ENCODE data around the gene PSMD1. TPM values are rescaled to one million over a fixed set of nuclear protein-coding genes. Genes with fewer than 3 reads are reported as not detected.

Gene PSMD1
- total RNA-seq, 2 donors from 2014 or later = 74.1 to 114 TPM

DNA sequence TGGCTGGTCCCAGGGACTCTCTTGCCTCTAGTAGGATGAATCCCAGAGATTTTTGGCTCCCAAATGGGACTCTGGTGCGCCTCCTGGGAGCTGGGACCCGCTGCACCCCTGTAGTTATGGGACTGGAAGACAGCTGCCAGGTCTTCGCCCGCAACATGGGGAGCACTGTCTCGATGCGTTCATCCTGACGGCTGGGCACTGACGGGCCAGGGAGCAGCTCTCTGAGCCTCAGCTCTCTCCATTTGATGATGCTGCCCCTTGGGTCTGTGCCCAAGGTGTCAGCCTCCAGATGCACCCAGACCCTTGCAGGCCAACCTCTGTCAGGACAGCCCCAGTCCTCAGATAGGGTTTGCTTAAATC is 132.5 kb downstream of the PSMD1 start:
- Histone ChIP-seq H3K9me3 (no peaks in the 10 kb centered on the region), H3K36me3 (no peaks in the 10 kb centered on the region), H3K27ac (no peak overlapping the region), H3K4me3 (no peak overlapping the region), H3K9ac (ENCODE audit: low read depth in 2 of 2, low read length in 2 of 2) (no peak overlapping the region), H3K4me1 (no peaks in the 10 kb centered on the region), H3K27me3 (peaks cover 4% of the 10 kb centered on the region)
- no peak for DNase-seq
- TF ChIP-seq, protein P1, sequence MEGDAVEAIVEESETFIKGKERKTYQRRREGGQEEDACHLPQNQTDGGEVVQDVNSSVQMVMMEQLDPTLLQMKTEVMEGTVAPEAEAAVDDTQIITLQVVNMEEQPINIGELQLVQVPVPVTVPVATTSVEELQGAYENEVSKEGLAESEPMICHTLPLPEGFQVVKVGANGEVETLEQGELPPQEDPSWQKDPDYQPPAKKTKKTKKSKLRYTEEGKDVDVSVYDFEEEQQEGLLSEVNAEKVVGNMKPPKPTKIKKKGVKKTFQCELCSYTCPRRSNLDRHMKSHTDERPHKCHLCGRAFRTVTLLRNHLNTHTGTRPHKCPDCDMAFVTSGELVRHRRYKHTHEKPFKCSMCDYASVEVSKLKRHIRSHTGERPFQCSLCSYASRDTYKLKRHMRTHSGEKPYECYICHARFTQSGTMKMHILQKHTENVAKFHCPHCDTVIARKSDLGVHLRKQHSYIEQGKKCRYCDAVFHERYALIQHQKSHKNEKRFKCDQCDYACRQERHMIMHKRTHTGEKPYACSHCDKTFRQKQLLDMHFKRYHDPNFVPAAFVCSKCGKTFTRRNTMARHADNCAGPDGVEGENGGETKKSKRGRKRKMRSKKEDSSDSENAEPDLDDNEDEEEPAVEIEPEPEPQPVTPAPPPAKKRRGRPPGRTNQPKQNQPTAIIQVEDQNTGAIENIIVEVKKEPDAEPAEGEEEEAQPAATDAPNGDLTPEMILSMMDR (IDR thresholded peaks at IDR 0.05) = no peak
- intact Hi-C loops (cut with DNase I) = no loop called here

DNA sequence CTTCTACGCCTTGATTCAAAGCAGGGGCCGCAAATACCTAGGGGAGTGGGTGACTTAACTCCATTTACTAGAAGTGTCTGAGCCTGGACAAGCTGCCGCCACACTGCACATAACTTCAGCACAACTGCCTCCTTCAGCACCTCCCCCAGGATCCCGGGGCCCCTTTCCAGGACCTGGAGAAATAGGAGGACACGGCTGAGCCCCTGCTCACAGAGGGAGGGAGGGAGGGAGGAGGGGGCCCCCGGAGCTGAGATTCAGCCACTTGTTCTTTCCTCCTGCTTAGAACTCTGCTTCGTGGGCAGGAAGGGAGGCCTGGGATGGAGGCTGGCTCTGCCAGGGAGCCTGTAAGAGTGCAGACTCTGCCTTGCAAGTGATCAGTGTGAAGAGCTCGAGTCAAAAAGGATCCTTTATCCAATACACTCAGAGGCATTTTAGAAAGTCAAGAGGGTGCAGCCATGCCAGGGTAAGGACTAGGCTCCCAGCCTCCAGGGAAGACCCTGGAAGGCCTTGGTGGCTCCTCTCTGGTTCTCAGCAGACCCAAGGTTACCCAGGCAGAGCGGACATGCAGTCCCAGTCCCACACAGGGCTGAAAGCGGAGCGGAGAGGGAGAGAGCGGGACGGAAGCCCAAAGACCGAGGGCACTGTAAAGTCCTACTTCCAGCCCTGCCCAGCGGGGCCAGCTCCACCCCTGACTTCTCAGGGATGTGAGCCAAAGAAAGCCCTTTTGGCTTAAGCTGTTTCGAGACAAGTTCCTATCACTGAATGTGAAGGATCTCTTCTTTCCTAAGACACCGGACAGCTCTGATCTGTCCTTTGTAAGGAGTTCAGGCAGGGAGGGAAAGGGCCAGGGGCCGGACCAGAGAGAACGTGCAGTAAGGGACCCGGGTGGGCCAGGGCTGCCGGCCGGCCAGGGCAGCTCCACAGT is 133.2 kb downstream of the PSMD1 start:
- Histone ChIP-seq H3K36me3 (no peaks in the 10 kb centered on the region), H3K9ac (ENCODE audit: low read depth in 2 of 2, low read length in 2 of 2) (peak overlapping the region; percentile 40 to 64)

DNA sequence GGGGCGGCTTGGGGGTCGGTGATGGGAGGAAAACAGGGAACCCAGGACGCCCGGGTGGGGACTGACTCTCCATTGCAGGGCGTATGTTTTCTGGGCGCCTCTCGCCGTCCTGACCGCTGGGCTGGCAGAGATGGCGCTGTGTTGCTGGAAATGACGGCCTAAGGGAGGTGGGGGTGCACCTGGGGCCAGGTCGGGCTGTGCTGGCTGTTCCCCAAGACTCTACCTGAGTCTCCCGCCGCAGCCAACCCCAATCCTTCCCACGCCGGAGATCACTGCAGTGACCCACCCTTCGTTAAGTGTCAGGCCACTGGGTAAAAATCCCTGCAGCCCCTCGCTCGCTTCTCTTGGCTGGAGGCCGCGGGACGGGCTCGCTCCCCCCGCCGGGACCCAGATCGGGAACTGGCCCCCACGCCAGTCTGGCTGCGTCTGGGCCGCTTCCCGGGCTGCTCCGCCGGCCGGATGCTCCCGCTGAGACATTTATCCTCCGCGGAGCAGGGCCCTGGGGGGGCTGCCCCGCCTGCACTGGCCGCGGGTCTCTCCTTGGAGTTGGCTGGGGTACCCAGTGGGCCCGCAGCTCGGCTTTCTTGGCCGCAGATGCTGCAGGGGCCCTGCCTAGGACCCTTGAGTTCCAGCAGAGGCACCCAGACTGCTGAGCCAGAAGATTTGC is 134.0 kb downstream of the PSMD1 start:
- TF ChIP-seq, protein P1 (IDR thresholded peaks at IDR 0.05) = no peak
- peak; percentile 53 for DNase-seq
- Histone ChIP-seq H3K36me3 (no peaks in the 10 kb centered on the region), H3K9ac (ENCODE audit: low read depth in 2 of 2, low read length in 2 of 2) (peak overlapping the region; percentile 40 to 64), H3K27ac (peak overlapping the region; percentile 40), H3K27me3 (peaks cover 4% of the 10 kb centered on the region), H3K4me3 (peak overlapping the region; percentile 23), H3K4me1 (no peaks in the 10 kb centered on the region), H3K9me3 (no peaks in the 10 kb centered on the region)
- intact Hi-C loops (cut with DNase I) = no loop called here

More for the DNA sequence above, 133.2 kb downstream of the PSMD1 start:
- Histone ChIP-seq H3K27ac (peak overlapping the region; percentile 40), H3K27me3 (peaks cover 4% of the 10 kb centered on the region), H3K9me3 (no peaks in the 10 kb centered on the region), H3K4me1 (no peaks in the 10 kb centered on the region), H3K4me3 (no peak overlapping the region)
- intact Hi-C loops (cut with DNase I) = no loop called here
- peak; percentile 44 for DNase-seq
- TF ChIP-seq, protein P1 (IDR thresholded peaks at IDR 0.05) = no peak

DNA sequence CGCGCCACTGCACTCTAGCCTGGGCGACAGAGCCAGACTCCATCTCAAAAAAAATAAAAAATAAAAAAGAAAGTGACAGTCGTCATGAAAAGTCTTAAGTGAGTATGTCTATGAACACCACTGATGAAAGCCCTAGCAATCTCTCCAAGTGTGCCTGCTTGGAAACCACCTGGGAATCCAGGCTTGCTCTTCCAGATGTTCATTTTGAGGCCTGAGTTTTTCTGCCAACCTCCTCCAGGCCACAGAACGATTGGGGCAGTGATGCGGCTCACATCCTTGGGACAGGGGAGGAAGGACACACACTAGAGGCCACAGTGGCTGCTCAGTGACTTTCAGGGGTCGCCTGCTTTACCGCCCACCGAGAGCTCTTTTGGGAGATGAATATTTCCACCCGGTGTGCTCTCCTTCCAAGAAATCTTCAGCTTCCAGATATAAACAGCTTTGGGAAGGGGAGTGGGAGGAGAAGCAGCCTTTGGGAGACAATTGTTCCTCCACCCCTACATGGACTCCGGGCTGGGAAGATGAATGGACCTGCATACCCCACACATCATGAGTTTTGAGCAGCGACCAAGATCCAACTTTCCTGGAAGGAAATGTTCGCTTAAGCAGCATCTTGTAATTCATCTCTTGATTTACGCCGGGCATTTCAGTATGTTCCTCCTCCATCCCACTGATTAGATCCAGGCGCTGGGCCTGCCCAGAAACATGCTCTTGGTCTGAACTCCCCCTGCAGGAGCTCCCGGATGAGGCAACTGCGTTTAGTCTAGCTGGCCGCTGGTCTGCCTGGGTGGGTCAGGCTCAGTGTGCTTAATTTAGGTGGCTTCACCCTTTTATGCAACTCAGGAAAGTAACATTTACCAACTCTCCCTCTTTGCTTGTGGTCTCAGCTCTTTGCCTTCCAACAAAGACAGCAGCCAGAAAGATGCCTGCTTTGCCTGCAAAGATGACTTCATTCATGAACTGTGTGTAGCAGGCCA is 135.5 kb downstream of the PSMD1 start:
- Histone ChIP-seq H3K4me3 (no peak overlapping the region), H3K9ac (ENCODE audit: low read depth in 2 of 2, low read length in 2 of 2) (peak overlapping the region in 1 of 2 donors; percentile 35), H3K27me3 (peaks cover 4% of the 10 kb centered on the region), H3K27ac (peak overlapping the region; percentile 27), H3K9me3 (no peaks in the 10 kb centered on the region), H3K4me1 (no peaks in the 10 kb centered on the region), H3K36me3 (no peaks in the 10 kb centered on the region)
- DNase-seq = peak; percentile 62
- intact Hi-C loops (cut with DNase I) = no loop called here
- TF ChIP-seq, protein P1 (IDR thresholded peaks at IDR 0.05) = peak; percentile 23

DNA sequence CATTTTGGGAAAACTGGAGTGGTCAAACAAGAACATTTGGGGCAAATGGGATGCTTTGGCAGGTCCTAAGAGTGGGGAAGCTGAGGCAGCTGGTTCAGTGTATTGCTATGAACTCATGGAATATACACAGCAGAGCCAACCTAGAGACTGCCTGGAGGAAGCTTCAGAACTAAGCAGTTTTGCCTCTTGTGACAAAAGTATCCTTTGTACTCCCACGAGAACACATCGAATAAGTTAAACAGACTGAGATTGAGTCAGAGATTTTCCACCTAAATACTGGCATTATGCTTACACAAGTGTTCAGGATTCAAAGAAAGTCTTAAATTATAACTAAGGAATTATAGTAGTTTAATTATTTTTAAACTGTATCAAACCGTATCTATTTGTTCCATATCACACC is 136.5 kb downstream of the PSMD1 start:
- Histone ChIP-seq H3K27ac (no peak overlapping the region), H3K4me3 (no peak overlapping the region), H3K9me3 (no peaks in the 10 kb centered on the region), H3K36me3 (no peaks in the 10 kb centered on the region), H3K4me1 (no peaks in the 10 kb centered on the region), H3K9ac (ENCODE audit: low read depth in 2 of 2, low read length in 2 of 2) (no peak overlapping the region), H3K27me3 (peaks cover 4% of the 10 kb centered on the region)
- intact Hi-C loops (cut with DNase I) = no loop called here
- TF ChIP-seq, protein P1 (IDR thresholded peaks at IDR 0.05) = no peak
- no peak for DNase-seq
